GM21515 (cell line): Measurements from ENCODE around the gene GBGT1.
"Not testable (repeated sequence)": the region's sequence is repeated elsewhere in the genome, so short reads cannot be mapped to it uniquely, and the experiment has no call there.

Experiments used
- ATAC-seq: cut with Tn5 transposase; IDR thresholded peaks from one replicate; pipeline ENCODE4 v1.9.1; 2021; ENCODE audit not compliant: unreplicated experiment

GBGT1 gene

DNA sequence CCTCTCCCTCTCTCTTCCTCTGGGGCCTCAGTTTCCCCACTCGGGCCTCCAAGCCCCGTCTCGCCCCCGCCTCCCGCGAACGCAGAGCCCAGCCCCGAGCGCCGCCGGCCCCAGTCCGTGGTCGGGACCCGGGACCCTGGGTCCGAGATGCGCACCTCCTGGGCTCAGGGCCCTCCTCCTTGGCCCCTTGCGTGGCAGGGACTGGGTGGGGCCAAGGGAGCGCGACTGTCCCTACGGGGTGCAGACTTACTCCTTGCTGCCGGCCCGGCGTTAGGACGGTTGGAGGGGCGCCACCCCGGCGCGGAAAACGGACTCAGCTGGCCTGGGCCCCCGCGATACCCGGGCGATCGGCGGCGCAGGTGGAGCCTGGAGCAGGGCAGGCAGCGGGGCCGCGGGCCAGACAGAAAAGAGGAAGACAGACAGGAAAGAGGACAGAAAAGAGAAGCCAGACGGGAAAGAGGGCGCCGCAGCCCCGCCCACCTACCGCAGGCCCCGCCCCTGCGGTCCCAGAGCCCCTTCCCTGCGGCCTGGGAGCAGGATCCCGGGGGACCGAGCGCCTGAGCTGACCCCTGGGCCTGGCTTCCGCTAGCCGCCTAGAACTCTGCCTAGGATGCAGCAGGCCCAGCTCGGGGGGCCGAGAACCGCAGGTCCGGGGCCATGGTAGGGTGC lies at the start of gene GBGT1:
GBGT1 (minus strand) TSS at position 411 of the 669 bp plus-strand sequence. CDS start 1,502 bp downstream, outside the sequence.
- ATAC-seq: peak; percentile 46

DNA sequence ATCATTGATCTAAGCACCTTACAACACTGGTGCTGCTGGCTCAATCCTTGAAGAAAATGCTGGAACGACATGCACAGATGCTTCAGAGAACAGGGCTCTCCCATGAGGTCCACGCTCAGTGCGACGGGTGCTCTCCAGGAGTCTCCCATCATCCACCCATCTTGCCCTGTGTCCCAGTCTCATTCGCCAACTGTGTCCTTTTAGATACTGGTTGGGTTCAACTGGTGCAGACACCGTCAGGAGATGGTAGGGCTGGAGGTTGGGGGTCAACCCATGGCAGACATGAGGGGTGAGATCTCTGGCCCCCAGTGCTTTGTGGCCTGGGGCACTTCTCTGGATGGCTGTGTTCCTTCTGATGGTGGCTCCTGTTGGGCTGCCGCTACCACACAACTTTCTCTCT lies 46.9 kb upstream of the GBGT1 start:
- ATAC-seq: no peak

DNA sequence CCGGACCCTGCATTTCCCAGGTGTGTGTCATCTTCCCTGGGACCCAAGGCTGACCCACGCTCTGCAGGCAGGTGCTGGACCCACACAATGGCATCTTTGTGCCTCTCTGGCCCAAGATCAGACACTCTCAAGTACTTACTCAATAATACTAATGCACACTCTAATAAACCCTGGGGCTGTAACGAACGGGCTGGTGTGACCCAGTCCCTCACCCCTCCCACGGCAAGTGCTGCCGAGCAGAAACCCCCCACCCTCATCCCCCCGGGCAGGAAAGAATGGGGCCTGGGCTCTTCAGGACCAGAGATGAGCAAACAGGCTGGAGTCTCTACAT lies 46.5 kb upstream of the GBGT1 start:
- no peak for ATAC-seq

DNA sequence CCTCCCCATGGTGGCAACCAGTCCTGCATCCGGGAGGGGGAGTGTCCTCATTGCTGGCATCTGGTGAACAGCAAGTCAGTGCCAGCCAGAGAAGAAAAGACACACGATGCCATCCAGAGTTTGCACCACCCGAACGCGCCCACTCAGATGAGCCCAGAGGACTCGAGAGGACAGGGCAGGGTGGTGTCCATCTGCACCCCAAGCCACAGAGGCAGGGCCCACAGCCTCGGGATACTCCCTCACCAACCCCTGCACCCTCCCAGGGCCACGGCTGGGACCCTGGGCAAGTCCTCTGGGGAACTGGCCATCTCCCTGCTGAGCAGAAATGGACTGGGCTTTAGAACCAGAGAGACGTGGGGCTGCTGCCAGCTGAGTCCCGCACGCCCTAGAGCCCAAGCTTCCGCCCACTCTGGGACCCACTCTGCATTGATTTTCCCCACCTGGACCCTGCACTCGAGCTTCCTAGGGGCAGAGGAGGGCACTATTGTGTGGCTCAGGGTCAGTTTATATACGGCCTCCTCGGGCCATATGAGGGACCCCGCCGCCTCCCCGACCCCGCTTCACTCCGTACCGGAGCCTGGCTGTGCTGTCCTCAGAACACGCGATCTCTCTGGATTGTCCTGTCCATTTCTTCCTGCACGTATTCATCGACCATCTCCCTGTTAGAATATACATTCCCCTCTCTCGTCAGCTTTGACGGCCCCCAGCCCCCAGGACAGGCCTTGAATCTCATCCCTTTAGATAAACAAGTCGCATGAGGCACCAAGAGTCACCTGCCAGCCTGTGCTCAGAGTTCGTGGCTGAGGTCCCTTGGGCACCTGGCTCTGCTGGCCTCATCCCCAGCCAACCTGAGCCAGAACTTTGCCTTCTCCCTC lies 45.9 kb upstream of the GBGT1 start:
- ATAC-seq: not testable (repeated sequence)

DNA sequence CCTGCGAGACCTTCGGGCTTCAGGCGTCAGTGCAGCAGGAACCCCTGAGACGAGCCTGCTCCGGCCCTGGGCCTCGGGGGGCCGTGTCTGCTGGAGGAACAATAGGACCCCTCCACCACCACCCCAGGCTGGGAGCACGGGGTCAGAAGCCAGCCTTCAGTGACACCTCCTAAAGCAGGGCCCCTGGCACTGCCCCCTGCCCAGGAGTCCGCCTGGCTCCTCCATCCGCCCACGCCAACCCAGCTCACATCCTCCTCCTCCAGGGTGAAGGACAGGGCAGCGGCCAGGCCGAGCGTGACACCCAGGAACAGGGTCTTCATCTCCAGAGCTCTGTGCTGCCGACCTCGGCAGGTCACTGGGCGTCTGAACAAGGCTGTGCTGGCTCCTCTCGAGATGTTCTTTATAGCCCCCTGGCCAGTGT lies 45.2 kb upstream of the GBGT1 start, which contains the start of gene OBP2B:
OBP2B (minus strand) TSS at position 371 of the 421 bp plus-strand sequence; CDS start at position 320, 51 bp downstream.
- ATAC-seq: not testable (repeated sequence)

DNA sequence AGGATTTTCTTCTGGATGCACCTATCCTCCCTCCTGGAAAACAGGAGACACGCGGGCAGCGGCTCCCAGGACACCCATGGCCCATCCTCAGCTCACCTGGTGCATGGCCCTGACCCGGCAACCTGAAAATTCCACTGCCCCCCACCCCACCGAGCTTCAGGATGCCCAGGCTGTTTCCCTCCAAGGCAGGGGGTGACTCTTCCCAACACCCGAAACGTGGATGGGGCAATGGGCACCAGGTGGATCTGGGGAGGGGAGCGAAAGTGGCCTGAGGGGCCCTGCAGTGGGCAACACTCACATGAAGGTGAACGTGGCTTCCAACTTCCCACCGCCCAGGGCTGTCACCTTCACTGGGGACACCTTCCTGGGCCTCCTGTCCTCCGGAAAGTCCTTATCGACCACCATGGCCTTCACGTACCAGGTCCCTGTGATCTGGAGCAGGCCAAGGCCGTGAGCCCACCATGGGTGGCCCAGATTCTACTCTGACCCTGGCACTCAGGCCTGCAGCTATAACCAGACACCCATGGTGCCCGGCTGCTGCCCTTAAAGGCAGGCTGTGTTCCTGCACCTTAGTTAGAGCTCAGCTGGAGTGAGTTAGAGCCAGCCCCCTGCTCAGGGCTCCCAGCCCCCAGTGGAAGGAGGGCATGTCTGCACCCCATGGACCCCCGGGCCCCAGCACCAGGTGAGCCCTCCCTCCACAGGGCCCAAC lies 44.6 kb upstream of the GBGT1 start:
- ATAC-seq: not testable (repeated sequence)

DNA sequence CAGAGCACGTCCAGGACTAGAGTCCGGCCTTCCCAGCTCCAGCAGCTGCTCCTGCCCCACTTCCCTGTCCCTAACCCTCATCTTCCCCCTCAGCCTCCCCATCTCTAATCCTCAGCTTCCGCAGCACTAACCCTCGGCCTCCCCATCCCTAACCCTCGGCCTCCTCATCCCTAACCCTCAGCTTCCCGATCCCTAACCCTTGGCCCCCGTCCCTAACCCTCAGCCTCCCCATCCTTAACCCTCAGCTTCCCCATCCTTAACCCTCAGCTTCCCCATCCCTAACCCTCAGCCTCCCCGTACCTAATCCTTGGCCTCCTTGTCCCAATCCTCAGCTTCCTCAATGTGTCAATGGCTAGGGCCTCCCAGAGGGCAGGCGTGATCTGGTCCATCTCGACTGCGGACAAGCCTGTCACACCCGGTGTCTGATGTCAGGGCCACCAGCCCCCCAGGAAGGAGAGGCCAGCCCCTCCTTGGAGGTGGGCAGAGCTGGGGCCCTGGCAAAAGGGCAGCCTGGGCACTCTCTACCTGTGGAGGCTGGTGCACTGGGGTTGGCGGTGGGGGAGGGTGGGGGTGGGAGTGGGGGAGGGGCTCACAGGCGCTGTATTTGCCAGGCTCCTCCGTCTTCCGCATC lies 43.9 kb upstream of the GBGT1 start:
- ATAC-seq: no peak

DNA sequence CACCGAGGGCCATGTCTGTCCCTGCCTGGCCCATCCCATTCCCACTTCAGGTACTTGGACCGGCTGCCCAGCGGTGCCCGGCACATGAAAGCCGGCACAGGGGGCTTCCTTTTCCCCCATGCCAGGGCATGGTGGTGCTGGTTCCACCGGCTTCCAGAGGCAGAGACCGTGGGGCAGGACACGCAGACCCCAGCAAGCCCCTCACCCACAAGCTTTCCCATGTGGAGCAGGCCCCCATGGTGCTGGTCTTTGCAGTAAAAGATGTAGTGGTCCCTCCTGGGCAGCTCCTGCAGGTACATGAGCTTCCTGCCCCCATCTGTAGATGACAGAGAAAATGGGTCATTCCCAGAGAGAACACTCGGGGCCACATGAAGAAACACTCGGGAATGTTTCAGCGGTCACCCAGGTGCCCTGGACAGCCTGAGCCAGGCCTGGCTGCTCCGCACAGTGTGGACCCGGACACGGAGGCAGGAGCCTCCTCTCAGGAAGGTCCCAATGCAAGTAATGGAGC lies 43.4 kb upstream of the GBGT1 start:
- no peak for ATAC-seq

DNA sequence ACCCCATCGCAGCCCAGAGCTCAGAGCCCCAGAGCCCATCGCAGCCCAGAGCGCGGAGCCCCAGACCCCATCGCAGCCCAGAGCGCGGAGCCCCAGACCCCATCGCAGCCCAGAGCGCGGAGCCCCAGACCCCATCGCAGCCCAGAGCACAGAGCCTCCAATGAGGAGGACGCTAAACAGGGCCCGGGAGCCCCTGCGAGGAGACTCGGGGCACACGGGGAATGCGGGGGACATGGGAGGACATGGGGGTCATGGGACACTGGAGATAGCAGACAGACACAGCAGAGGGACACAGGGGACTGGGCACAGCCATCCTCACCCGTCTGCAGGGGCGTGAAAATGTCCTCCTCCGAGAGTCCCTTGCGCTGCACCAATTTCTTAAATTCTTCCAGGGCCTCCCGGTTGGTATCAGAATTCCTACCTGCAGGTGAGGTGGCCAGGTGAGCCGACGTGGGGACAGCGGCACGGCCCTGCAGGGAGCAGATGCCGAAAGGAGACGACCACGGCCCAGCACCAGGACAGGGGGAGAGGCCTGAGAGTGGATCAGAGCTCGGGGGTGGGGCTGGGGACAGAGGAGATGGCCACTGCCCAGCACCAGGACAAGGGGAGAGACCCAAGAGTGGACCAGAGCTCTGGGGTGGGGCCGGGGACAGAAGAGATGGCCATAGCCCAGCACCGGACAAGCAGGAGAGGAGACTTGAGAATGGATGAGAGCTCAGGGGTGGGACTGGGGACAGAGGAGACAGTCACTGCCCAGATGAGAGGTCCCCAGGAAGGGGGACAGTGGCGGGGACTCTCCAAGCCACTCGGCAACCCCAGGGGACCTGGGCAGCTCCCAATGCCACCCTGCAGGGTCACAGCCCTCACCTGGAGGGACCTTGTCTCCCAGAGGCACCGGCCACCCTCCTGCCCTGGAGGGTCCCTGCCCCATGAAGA lies 42.5 kb upstream of the GBGT1 start:
- no peak for ATAC-seq

DNA sequence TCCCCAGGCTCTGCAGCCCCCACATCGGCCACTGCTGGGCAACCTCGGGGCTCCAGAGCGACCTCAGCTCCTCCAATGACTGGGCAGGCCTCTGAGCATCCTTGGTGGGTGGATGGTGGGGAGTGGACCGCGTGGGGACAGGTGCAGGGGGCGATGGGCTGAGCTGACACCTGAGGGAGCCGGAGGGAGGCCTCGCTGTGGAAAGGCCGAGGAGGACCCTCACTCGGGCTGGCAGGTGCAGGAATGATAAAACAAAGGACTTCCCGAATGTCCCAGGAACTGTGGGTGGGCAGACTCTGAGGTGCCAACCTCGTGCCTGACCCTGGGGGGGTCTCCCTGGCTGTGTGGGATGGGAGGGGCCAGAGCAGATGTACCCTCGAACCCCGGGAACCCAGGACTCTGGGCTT lies 41.8 kb upstream of the GBGT1 start:
- ATAC-seq: not testable (repeated sequence)

DNA sequence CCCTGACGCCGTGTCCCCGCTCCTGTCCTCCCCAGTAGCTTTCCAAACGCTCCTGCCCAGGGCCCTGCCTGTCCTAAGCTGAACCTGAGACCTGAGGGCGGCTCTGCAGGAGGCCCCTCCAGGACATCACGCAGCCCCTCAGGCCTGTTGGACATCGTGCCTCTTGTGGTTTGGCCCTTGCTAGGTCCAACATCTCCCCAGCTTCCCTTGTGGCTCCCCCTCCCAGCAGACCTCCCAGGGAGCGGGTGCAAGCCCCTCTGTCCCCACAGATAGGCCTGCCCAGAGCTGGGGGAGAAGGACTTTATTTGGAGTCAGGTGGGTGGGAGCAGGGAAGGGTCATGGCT lies 41.3 kb upstream of the GBGT1 start:
- ATAC-seq: no peak

DNA sequence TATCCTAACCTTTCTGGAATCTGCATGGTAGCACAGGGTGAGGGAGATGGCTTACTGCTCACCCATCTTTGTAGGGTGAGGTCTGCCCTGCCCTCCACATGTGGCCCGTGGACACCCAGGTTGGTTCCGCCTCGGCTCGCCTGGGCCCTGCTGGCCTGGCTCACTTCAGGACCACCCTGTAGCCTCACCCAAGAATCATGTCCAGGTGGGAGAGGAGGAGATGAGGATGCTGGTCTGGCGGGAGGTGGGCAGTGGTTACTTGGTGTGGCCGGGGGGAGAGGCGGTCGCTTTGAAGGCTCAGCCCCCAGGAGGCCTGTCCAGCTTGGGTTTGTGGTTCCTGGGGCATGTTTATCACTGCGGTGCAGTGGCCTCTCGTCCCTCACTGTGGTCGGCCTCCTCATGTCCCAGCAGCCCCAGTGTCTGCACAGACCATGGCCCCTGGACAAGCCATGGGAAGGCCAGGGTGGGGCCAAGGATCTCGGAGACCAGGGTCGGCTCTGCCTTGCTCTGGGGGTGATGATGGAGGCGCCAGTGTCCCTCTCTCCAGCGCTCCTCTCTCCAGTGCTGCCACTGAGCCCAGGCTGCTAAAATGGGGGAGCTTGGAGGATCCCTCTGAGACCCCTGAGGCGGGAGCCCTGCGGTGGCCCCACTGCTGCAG lies 40.8 kb upstream of the GBGT1 start:
- ATAC-seq: no peak

DNA sequence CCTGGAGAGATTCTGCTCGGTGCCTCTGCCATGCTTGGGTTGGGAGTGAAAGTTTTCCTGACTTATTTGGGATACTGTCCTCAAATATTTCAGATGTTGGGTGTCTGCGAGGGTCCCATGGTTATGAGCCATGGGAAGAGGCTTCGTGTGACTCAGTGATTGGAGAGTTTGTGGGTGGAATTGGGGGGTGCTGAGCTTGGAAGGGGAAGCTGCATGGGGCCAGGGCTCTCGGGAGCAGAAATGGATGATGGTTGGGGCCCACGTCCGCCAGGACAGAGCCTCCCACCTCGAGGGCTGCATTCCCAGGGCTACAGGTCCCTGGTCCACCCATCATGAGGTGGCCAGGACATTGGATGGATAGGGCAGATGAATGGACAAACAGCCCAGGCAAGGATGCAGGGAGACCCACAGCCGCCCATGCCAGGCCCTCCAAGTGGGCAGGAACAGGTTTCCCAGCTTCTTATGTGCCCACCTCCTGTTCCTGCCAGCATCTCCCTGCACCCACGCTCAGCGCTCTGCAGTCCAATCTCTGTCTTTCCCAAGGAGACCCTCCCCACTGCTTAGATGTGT lies 39.9 kb upstream of the GBGT1 start:
- no peak for ATAC-seq

DNA sequence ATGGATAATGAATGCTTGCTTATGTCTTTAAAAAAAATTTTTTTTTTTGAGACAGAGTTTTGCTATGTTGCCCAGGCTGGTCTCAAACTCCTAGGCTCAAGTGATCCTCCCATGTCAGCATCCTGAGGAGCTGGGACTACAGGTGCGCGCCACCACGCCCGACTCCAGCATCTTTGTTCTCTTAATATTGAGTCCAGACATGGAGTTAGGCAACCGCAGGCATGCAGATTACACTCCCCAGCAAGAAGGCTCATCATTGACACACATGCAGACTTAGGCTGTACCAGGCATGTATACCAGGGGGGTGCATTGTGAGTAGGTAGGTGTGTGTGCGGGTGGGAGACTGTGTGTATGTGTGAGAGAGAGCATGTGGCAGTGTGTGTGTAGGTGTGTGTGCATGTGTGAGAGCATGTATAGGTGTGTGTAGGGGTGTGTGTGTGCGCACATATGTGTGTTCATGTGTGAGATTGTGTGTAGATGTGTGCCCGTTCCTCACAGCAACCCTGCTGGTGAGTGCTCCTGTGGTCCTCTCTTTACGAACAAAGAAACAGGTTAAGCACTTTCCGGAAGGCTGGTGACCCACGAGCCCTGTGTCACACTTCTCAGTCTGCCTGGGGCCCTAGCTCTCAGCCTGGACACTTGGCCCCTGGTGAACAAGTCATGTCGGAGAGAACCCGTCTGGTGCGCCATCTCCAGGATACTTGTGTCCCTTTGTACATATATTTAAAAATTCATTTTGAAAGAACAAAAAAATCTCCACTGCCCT lies 39.2 kb upstream of the GBGT1 start:
- no peak for ATAC-seq

DNA sequence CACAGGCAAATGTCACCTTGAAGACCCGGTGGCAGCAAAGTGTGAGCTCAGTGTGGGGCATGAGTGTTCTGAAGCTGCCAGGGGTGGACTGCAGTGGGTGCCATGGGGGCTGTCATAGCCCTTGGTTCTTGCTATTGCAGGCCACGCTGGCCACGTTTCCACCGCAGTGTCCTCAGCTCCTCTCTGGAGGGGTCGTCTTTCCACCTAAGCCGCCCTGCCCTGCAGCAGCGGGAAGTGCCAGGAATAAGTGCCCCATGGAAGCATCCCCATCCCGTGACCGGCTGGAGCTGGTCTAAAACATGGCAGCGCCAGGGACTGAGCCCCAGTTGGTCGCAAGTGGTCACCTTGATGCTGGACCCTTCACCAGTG lies 38.4 kb upstream of the GBGT1 start:
- no peak for ATAC-seq

DNA sequence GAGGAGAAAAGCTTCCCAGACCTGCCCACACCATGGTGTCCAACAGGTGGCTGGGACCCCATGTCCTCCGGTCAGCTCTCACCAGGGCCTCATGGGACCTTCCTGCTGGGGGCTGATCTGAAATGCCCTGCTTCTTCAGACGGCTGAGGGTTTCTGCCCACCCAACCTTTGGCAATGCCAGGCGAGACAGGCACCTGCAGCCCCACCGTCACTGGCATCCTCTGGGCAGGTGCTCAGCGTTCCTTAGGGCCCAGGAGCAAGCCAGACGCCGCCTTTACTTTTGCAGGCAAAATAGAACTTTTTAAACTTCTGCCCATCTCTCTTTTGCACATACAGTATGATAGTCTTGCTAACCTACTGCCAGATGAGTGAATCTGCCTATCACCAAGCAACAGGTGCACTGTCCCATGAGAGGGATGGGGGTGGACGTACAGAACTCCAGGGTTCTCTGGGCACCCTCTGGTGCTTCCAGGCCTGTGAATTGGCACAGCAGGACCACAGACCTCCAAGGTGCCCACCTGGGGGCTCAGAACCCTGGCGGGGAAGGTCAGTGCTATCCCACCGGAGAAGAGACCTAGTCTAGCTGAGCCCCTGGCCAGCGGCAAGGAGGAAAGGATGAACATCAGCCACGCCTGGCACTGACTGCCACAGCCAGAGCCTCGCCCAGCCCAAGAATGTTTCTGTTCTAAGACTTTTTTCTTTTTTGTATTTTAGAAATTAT lies 37.9 kb upstream of the GBGT1 start:
- no peak for ATAC-seq

DNA sequence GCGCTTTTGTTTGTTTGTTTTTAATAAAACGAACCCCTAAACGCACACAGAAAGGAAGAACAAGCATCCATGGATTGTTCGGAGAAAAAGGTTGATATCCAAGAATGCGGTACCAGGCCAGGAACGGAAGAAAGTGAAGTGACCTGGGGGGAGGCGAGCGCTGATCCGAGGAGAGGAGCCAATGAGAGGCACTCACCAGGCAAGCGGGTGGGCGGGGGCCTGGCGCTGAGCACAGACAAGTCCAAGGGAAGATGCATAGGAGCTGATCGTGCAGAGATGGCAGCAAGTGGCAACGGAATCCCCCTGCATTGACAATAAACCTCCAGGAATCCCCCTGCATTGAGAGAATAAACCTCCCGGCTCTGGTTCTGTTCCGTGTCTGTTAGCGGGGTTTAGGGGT lies 36.9 kb upstream of the GBGT1 start:
- no peak for ATAC-seq
